Esophagus muscularis mucosa (tissue), 4 donors: ENCODE data around the gene COPE. TPM values are rescaled to one million over a fixed set of nuclear protein-coding genes. Genes with fewer than 3 reads are reported as not detected.
"Not testable (repeated sequence)": the region's sequence is repeated elsewhere in the genome, so short reads cannot be mapped to it uniquely, and the experiment has no call there.

Experiments
- DNase-seq: peaks from one replicate; pipeline ENCODE4 v3.0.0-alpha.2; 2017; ENCODE audit errors: extremely low spot score
- H3K27ac ChIP-seq, 4 donors: fragments of 200-600 bp; sonication (generic); replicated peaks in 1 of 4; 1 replicate in 3 of 4; 2 replicates in 1 of 4; pipeline ENCODE4 v1.5.1; 2016 to 2019; ENCODE audit warnings: mild to moderate bottlenecking in 1 of 4
- H3K27me3 ChIP-seq, 4 donors: fragments of 200-600 bp; sonication (generic); one replicate each; pipeline versions ENCODE4 v1.5.1 to v1.6.0; 2016 to 2019
- H3K36me3 ChIP-seq, 4 donors: fragments of 200-600 bp; sonication (generic); one replicate each; pipeline ENCODE4 v1.5.1; 2016 to 2019
- H3K4me1 ChIP-seq, 4 donors: fragments of 200-600 bp; sonication (generic); one replicate each; pipeline ENCODE4 v1.5.1; 2016 to 2019
- H3K4me3 ChIP-seq, 4 donors: fragments of 200-600 bp; sonication (generic); 1 replicate in 2 of 4; 2 replicates in 2 of 4; pipeline ENCODE4 v1.5.1; 2016 to 2019; ENCODE audit warnings: mild to moderate bottlenecking in 4 of 4, moderate library complexity in 1 of 4
- H3K9me3 ChIP-seq, 4 donors: fragments of 200-600 bp; sonication (generic); 1 replicate in 3 of 4; 2 replicates in 1 of 4; pipeline ENCODE4 v1.5.1; 2016 to 2019
- EP300 ChIP-seq: sonication (generic); formaldehyde crosslinking; IDR thresholded peaks from one replicate; pipeline ENCODE4 v1.6.1; 2017; ENCODE audit warnings: antibody characterized with exemption
- POLR2A ChIP-seq: fragments of 450-650 bp; IDR thresholded peaks from one replicate; pipeline ENCODE4 v1.6.1; 2017; ENCODE audit warnings: antibody characterized with exemption, moderate library complexity, mild to moderate bottlenecking, low read depth
- POLR2AphosphoS5 ChIP-seq, 2 donors: sonication (generic); formaldehyde crosslinking; IDR thresholded peaks; one replicate each; pipeline ENCODE4 v1.6.1; 2017; ENCODE audit warnings: antibody characterized with exemption in 2 of 2
- WGBS: methylation state at CpG from one replicate; pipeline ENCODE4 v1.1.5; 2018; 5-methylcytosine and 5-hydroxymethylcytosine counted together
- intact Hi-C: fragments of 100-400 bp; cut with DNase I; formaldehyde crosslinking; loops from one replicate; pipeline ENCODE4 v1.15.1; 2023
- total RNA-seq, 4 donors: library from RNA; depleted of rRNA; stranded (reverse); fragments of >200 nt; gene quantifications; one replicate each; pipeline versions ENCODE4 v1.1.0 to v1.2.1, GENCODE V29; 2016
- TF ChIP-seq, protein P1 (sequence below), 3 experiments: fragments of 200-600 bp in 2 of 3; fragments of 450-650 bp in 1 of 3; sonication (generic) in 2 of 3; IDR thresholded peaks; one replicate each; pipeline ENCODE4 v1.5.1; 2017 to 2019; ENCODE audit warnings: antibody characterized with exemption in 3 of 3, mild to moderate bottlenecking in 2 of 3, moderate library complexity in 1 of 3

Gene COPE
- total RNA-seq, 4 donors from 2014 or later: 173 to 231 (median 210) TPM

DNA sequence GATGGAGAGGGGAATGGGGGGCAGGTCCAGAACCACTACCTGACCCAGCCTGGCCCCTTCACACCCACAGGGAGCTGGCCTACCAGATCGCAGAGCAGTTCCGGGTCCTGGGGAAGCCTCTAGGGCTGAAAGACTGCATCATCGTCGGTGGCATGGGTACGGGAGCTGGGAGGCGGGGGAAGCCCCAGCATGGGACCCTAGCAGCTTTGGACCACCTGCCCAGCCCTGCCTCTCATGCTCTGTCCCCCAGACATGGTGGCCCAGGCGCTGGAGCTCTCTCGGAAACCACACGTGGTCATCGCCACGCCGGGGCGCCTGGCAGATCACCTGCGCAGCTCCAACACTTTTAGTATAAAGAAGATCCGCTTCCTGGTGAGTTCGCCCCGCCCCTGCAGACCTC lies 2.4 kb upstream of the COPE start:
- no peak for DNase-seq
- TF ChIP-seq POLR2AphosphoS5 (IDR thresholded peaks at IDR 0.05): no peak
- TF ChIP-seq, protein P1, sequence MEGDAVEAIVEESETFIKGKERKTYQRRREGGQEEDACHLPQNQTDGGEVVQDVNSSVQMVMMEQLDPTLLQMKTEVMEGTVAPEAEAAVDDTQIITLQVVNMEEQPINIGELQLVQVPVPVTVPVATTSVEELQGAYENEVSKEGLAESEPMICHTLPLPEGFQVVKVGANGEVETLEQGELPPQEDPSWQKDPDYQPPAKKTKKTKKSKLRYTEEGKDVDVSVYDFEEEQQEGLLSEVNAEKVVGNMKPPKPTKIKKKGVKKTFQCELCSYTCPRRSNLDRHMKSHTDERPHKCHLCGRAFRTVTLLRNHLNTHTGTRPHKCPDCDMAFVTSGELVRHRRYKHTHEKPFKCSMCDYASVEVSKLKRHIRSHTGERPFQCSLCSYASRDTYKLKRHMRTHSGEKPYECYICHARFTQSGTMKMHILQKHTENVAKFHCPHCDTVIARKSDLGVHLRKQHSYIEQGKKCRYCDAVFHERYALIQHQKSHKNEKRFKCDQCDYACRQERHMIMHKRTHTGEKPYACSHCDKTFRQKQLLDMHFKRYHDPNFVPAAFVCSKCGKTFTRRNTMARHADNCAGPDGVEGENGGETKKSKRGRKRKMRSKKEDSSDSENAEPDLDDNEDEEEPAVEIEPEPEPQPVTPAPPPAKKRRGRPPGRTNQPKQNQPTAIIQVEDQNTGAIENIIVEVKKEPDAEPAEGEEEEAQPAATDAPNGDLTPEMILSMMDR (IDR thresholded peaks at IDR 0.05): no peak
- no peak for TF ChIP-seq EP300
- TF ChIP-seq POLR2A: no peak
- 92% methylated on average over 15 of the region's 17 CpGs for WGBS

DNA sequence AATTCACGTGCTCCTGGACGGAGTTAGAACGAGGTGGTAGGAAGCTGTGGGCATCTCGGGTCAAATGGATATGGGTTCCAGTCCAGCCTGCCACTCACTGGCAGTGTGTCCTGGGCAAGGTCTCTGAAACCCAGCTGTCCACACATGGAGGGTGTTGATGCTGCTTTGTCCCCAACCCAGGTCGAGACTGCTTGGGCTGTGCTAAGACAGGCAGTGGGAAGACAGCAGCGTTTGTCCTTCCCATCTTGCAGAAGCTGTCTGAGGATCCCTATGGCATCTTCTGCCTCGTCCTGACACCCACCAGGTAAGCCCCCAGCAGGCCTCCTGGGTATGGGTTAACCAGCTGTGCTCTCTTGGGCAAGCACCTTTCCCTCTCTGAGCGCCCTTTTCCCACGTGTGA lies 1.2 kb upstream of the COPE start:
- Histone ChIP-seq H3K9me3 (no peaks in the 10 kb centered on the region), H3K27ac (peak overlapping the region in 2 of 4 donors; percentile 71 to 94), H3K36me3 (peaks cover 29 to 52% (median 43%) of the 10 kb centered on the region in 4 donors), H3K4me3 (peak overlapping the region; percentile 75 to 98 (median 96)), H3K4me1 (peaks cover 29 to 55% (median 41%) of the 10 kb centered on the region in 4 donors), H3K27me3 (no peaks in the 10 kb centered on the region)
- no peak for DNase-seq
- intact Hi-C loops: no loop called here
- TF ChIP-seq POLR2A (no peak), POLR2AphosphoS5 (IDR thresholded peaks at IDR 0.05) (no peak), EP300 (no peak)
- TF ChIP-seq, protein P1 (IDR thresholded peaks at IDR 0.05): no peak
- WGBS: 63% methylated on average over 9 of the region's 9 CpGs

More for the DNA sequence above, 2.4 kb upstream of the COPE start:
- H3K27ac ChIP-seq: no peak overlapping the region
- intact Hi-C loops: no loop called here
- peaks cover 39 to 56% (median 54%) of the 10 kb centered on the region in 4 donors for H3K36me3 ChIP-seq
- H3K4me1 ChIP-seq: peaks cover 29 to 43% (median 35%) of the 10 kb centered on the region in 4 donors
- no peaks in the 10 kb centered on the region for H3K27me3 ChIP-seq
- H3K9me3 ChIP-seq: no peaks in the 10 kb centered on the region
- no peak overlapping the region for H3K4me3 ChIP-seq

DNA sequence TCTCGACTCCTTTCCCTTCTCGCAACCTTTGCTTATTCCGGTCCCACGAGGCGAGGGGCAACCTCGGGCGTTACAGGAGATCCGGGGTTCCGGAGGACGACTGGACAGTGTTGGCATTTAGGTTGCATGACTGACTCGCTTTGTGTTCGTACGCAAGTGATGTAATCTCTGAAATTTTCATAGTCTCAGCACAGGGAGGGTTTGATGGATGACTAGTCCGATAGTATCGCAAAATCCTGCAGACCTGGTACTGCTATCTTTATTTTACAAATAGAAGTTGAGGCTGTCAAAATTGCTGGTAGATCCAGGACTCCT lies 670 bp upstream of the COPE start:
- peaks cover 29 to 59% (median 41%) of the 10 kb centered on the region in 4 donors for H3K4me1 ChIP-seq
- H3K4me3 ChIP-seq: peak overlapping the region; percentile 75 to 98 (median 96)
- TF ChIP-seq POLR2AphosphoS5 (IDR thresholded peaks at IDR 0.05): no peak
- no peak for TF ChIP-seq POLR2A
- TF ChIP-seq, protein P1 (IDR thresholded peaks at IDR 0.05): no peak
- no peak for TF ChIP-seq EP300
- H3K36me3 ChIP-seq: peaks cover 30 to 52% (median 42%) of the 10 kb centered on the region in 4 donors
- no peaks in the 10 kb centered on the region for H3K9me3 ChIP-seq
- no peaks in the 10 kb centered on the region for H3K27me3 ChIP-seq
- intact Hi-C loops: no loop called here
- no peak for DNase-seq
- WGBS: 0% methylated on average over 15 of the region's 15 CpGs
- peak overlapping the region; percentile 71 to 94 (median 78) for H3K27ac ChIP-seq

DNA sequence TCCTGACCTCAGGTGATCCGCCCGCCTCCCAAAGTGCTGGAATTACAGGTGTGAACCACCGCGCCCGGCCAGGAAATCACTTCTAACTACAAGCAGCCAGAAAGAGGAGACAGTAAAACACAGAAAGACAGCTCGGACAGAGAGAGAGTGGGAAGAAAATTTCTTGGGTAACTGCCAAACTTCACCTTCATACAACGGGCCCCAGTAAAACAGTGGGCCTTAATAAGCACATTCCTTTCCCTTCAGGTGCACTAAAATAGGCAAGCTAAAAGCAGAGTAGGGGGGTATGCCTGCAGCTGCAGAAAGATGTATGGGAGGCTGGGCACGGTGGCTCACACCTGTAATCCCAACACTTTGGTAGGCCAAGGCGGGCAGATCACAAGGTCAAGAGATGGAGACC lies 1.6 kb downstream of the COPE start:
- WGBS: 76% methylated on average over 9 of the region's 9 CpGs
- peaks cover 29 to 52% (median 36%) of the 10 kb centered on the region in 4 donors for H3K36me3 ChIP-seq
- intact Hi-C loops, H3K27me3 ChIP-seq, H3K9me3 ChIP-seq, H3K4me3 ChIP-seq, DNase-seq: not testable (repeated sequence)
- H3K4me1 ChIP-seq: peaks cover 29 to 74% (median 43%) of the 10 kb centered on the region in 4 donors
- H3K27ac ChIP-seq: peak overlapping the region in 1 of 4 donors; percentile 94

DNA sequence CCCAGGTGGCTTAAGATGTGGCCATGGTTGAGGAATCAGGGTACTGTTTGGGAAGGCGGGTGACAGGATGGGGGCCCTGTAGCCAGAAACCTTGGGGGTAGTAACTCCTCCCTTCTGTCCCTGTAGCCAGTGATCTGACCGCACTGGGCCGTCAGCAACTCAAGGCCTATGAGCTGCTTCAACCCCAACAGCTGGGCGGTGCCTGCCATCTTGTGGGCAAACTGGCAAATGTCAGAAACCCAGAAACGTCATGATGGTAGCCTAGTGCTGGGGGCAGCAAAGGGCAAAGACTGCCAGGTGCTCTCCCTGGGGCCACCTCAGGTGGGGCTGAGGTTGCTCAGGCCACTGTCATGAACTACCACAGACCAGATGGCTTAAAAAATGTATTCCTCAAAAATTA lies 3.5 kb downstream of the COPE start:
- Histone ChIP-seq H3K27ac (no peak overlapping the region), H3K9me3 (no peaks in the 10 kb centered on the region), H3K4me3 (no peak overlapping the region), H3K4me1 (peaks cover 23 to 63% (median 33%) of the 10 kb centered on the region in 4 donors), H3K36me3 (peaks cover 23 to 54% (median 34%) of the 10 kb centered on the region in 4 donors), H3K27me3 (no peaks in the 10 kb centered on the region)
- no CpG with 5 or more reads among the region's 5 CpGs for WGBS
- intact Hi-C loops: no loop called here
- no peak for DNase-seq
- TF ChIP-seq, protein P1 (IDR thresholded peaks at IDR 0.05): no peak
- TF ChIP-seq POLR2AphosphoS5 (IDR thresholded peaks at IDR 0.05) (no peak), POLR2A (no peak), EP300 (no peak)
